ENCODE data around the gene MYLK4. TPM values are rescaled to one million over a fixed set of nuclear protein-coding genes. Genes with fewer than 3 reads are reported as not detected.

MYLK4 gene
- total RNA-seq, 4 donors from 2014 or later: 1.2 to 6.4 (median 1.3) TPM

DNA sequence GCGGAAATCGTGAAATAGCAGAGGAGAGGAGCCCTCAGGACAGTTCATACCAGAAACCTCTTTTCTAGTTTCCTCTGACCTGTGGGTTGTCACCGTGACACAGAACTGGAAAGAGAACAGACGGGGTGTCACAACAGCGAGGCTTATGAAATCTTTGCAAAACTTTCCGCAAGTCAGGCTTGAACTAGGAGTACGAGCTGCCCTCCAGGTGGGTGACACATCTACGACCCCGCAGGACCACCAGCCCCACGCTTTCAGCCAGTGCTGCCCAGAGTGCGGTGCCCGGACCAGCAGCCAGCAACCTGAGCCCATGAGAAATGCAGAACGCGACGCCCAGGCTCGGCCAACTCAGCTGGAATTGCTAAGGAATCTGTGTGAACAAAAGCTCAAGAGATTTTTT, 45.2 kb upstream of the MYLK4 start:
- H3K9me3 ChIP-seq: no peaks in the 10 kb centered on the region

GRCh38 chr6:2795162-2795561, 44.4 kb upstream of the MYLK4 start:
- Histone ChIP-seq H3K4me1 (no peaks in the 10 kb centered on the region), H3K27me3 (no peaks in the 10 kb centered on the region), H3K4me3 (no peak overlapping the region), H3K9me3 (no peaks in the 10 kb centered on the region), H3K27ac (no peak overlapping the region), H3K36me3 (no peaks in the 10 kb centered on the region)
- TF ChIP-seq CTCF (IDR thresholded peaks at IDR 0.05) (no peak), POLR2A (IDR thresholded peaks at IDR 0.05) (no peak)
- intact Hi-C loops (cut with DNase I; ENCODE audit: low total_unique reads): no loop called here
- no peak for DNase-seq

More for the DNA sequence above, 45.2 kb upstream of the MYLK4 start:
- DNase-seq: no peak
- TF ChIP-seq CTCF (IDR thresholded peaks at IDR 0.05) (no peak), POLR2A (IDR thresholded peaks at IDR 0.05) (no peak)
- H3K27ac ChIP-seq: no peak overlapping the region
- intact Hi-C loops (cut with DNase I; ENCODE audit: low total_unique reads): no loop called here
- H3K4me3 ChIP-seq: no peak overlapping the region
- no peaks in the 10 kb centered on the region for H3K4me1 ChIP-seq
- no peaks in the 10 kb centered on the region for H3K27me3 ChIP-seq
- H3K36me3 ChIP-seq: no peaks in the 10 kb centered on the region

DNA sequence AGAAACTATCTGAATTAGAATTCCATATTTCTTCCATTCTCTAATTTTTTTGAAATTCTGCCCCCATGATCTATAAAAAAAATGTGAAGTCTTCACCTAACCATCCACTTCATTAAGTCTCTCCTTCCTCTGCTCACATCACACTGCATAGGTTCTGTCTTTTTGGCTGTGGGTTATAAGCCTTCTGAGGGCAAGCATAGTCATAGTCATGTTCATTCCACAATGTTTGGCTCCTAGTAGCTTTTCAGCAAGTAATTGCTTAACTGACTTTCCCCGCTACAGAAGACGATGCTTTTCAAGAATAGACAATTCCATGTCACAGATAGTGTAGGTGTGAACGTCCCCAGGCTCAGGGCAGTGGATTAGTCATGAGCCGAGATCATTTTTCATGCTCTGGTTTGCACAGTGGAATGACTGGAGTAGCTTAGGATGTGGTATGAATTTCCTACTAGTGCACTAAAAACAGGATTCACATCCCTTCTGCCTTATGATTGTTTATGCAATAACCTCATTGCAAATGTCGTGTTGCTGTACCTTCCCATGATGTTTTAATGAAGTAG, 43.5 kb upstream of the MYLK4 start:
- intact Hi-C loops (cut with DNase I; ENCODE audit: low total_unique reads): no loop called here
- no peaks in the 10 kb centered on the region for H3K4me1 ChIP-seq
- H3K27ac ChIP-seq: no peak overlapping the region
- H3K4me3 ChIP-seq: no peak overlapping the region
- H3K36me3 ChIP-seq: no peaks in the 10 kb centered on the region
- no peaks in the 10 kb centered on the region for H3K27me3 ChIP-seq
- H3K9me3 ChIP-seq: no peaks in the 10 kb centered on the region
- no peak for DNase-seq
- TF ChIP-seq POLR2A (IDR thresholded peaks at IDR 0.05): no peak
- no peak for TF ChIP-seq CTCF (IDR thresholded peaks at IDR 0.05)

- no peak for DNase-seq
- no peaks in the 10 kb centered on the region for H3K27me3 ChIP-seq
- intact Hi-C loops (cut with DNase I; ENCODE audit: low total_unique reads): no loop called here
- H3K4me1 ChIP-seq: no peaks in the 10 kb centered on the region
- TF ChIP-seq POLR2A (IDR thresholded peaks at IDR 0.05) (no peak), CTCF (IDR thresholded peaks at IDR 0.05) (no peak)
- H3K9me3 ChIP-seq: no peaks in the 10 kb centered on the region
- no peak overlapping the region for H3K4me3 ChIP-seq
- H3K36me3 ChIP-seq: no peaks in the 10 kb centered on the region
- H3K27ac ChIP-seq: no peak overlapping the region
Measured at GRCh38 chr6:2793534-2794151, 42.9 kb upstream of the MYLK4 start.

DNA sequence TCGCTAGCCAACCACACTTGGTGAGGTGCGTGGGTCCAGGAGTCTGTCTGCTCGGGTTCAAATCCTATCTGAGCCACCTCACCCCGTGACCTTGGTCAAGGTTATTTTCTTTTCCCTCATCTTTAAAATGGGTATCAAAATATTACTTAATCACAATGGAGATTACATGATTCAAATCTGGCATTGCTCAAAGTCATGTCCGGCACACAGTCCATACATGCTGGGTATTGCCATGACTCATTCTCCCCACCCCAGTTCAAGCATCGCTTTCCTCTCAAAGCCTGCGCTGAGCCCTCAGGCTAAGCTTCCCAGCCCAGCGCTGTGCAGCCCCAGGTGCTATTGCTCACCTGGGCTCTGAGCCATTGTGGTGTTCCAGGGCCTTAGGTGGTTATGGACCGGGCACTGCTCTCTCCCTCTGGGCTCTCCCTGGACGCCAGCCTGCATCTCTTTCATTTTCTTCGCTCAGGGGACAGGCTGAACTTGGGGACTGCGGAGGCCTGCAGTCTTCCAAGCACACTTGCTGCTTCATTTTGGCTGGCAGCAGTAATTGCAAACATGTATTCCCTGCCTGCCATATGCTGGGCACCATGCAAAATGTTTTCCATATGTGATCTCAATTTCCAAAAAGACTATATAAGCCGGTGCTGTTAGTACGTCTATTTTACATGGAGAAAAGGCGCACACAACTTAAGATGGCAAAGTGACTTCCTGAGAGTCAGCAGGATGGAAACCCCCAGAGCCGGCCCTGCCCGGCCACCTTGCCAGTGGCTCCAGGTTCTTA, 41.8 kb upstream of the MYLK4 start:
- no peaks in the 10 kb centered on the region for H3K9me3 ChIP-seq
- no peak overlapping the region for H3K4me3 ChIP-seq
- H3K4me1 ChIP-seq: no peaks in the 10 kb centered on the region
- H3K27ac ChIP-seq: peak overlapping the region; percentile 38 to 85
- TF ChIP-seq POLR2A (IDR thresholded peaks at IDR 0.05): no peak
- intact Hi-C loops (cut with DNase I; ENCODE audit: low total_unique reads): no loop called here
- H3K27me3 ChIP-seq: no peaks in the 10 kb centered on the region
- no peaks in the 10 kb centered on the region for H3K36me3 ChIP-seq
- no peak for DNase-seq
